GM12878 (cell line): ENCODE measurements around the gene SLC22A23. TPM values are rescaled to one million over a fixed set of nuclear protein-coding genes. Genes with fewer than 3 reads are reported as not detected.

ENCODE experiments used
- ATAC-seq: fragments of 200-7000 bp; cut with Tn5 transposase; 3 replicates; pipeline ENCODE4 v1.9.1; 2020; ENCODE audit warnings: mild to moderate bottlenecking, moderate library complexity
- BruUV-seq: library from RNA; stranded (reverse); fragments of 400-500 nt; replicated peaks from 2 replicates; lab custom pipeline; 2021; lab: Mats Ljungman, UMichigan
- CTCF ChIA-PET: fragments of 300-600 bp; sonication (Branson Sonifier 250); formaldehyde crosslinking; extraction: SDS; loops from one replicate; lab custom pipeline; 2021; ENCODE audit warnings: inconsistent platforms; lab: Yijun Ruan, JAX
- POLR2A ChIA-PET: fragments of 350-600 bp; formaldehyde crosslinking; extraction: SDS; loops from one replicate; lab custom pipeline; 2021; ENCODE audit warnings: inconsistent platforms; lab: Charles Lee
- RAD21 ChIA-PET: fragments of 300-600 bp; sonication (Branson Sonifier 250); formaldehyde crosslinking; loops from one replicate; lab custom pipeline; 2023; ENCODE audit warnings: antibody characterized with exemption; ENCODE audit not compliant: unreplicated experiment; lab: Charles Lee
- SMC1A ChIA-PET: fragments of 300-600 bp; sonication (Branson Sonifier 250); formaldehyde crosslinking; loops from one replicate; lab custom pipeline; 2023; ENCODE audit not compliant: unreplicated experiment, uncharacterized antibody; lab: Charles Lee
- DNase-seq: peaks from one replicate; pipeline ENCODE4 v3.0.0-alpha.2; 2011; ENCODE audit warnings: low read depth, low spot score
- FAIRE-seq: peaks from 3 replicates; lab custom pipeline; 2011; peaks lifted over from hg19 to GRCh38; lab: Jason Lieb, UNC
- H2AFZ ChIP-seq: 2 replicates; pipeline ENCODE4 v1.6.0; 2011; ENCODE audit warnings: low read depth, low read length, control low read depth; ENCODE audit not compliant: control insufficient read depth
- H3K27ac ChIP-seq: 2 replicates; pipeline ENCODE4 v1.5.1; 2011; ENCODE audit warnings: control low read depth; ENCODE audit not compliant: control insufficient read depth, insufficient read depth
- H3K27me3 ChIP-seq, 2 experiments: replicated peaks in 1 of 2; 2 replicates each; pipeline versions ENCODE4 v1.6.0 to v1.6.1; 2011; ENCODE audit warnings: low read length in 1 of 2; ENCODE audit not compliant: control insufficient read depth in 2 of 2, insufficient read depth in 2 of 2
- H3K36me3 ChIP-seq, 2 experiments: 2 replicates each; pipeline ENCODE4 v1.5.1; 2011; ENCODE audit warnings: low read length in 1 of 2; ENCODE audit not compliant: control insufficient read depth in 2 of 2, insufficient read depth in 2 of 2
- H3K4me1 ChIP-seq: 2 replicates; pipeline ENCODE4 v1.6.1; 2011; ENCODE audit warnings: mild to moderate bottlenecking, low read length, moderate library complexity, mixed read lengths; ENCODE audit not compliant: control insufficient read depth, insufficient read depth
- H3K4me2 ChIP-seq: 2 replicates; pipeline ENCODE4 v1.6.0; 2011; ENCODE audit warnings: control low read depth; ENCODE audit not compliant: control insufficient read depth, insufficient read depth
- H3K4me3 ChIP-seq: fragments of 200-600 bp; sonication (generic); 2 replicates; pipeline ENCODE4 v1.5.1; 2016
- H3K79me2 ChIP-seq: 2 replicates; pipeline ENCODE4 v1.6.0; 2011; ENCODE audit warnings: low read length; ENCODE audit not compliant: control insufficient read depth, insufficient read depth
- H3K9ac ChIP-seq: 2 replicates; pipeline ENCODE4 v1.8.0; 2011; ENCODE audit warnings: low read length, control low read depth, mixed read lengths; ENCODE audit not compliant: control insufficient read depth, insufficient read depth
- H3K9me3 ChIP-seq: replicated peaks from 3 replicates; pipeline ENCODE4 v1.5.1; 2011; ENCODE audit warnings: mild to moderate bottlenecking, low read length; ENCODE audit not compliant: control insufficient read depth, insufficient read depth
- H4K20me1 ChIP-seq: 2 replicates; pipeline ENCODE4 v1.6.0; 2011; ENCODE audit not compliant: control insufficient read depth, insufficient read depth
- ASH2L ChIP-seq: fragments of 300-600, 200-600 bp; sonication (generic); IDR thresholded peaks from 2 replicates; pipeline ENCODE4 v1.6.1; 2017; ENCODE audit warnings: low read depth, mild to moderate bottlenecking, borderline replicate concordance
- BMI1 ChIP-seq: fragments of 450-650 bp; IDR thresholded peaks from 2 replicates; pipeline ENCODE4 v1.6.1; 2016; ENCODE audit warnings: mild to moderate bottlenecking, moderate library complexity, borderline replicate concordance
- CBX3 ChIP-seq: fragments of 200-600 bp; sonication (generic); IDR thresholded peaks from 2 replicates; pipeline ENCODE4 v1.6.1; 2016; ENCODE audit warnings: low read depth, borderline replicate concordance
- CBX5 ChIP-seq: sonication (generic); IDR thresholded peaks from 2 replicates; pipeline ENCODE4 v1.6.1; 2016; ENCODE audit warnings: low read depth, moderate library complexity, mild to moderate bottlenecking, inconsistent platforms
- EED ChIP-seq: sonication (generic); IDR thresholded peaks from 2 replicates; pipeline ENCODE4 v1.6.1; 2016; ENCODE audit warnings: antibody characterized with exemption, low read depth
- EP300 ChIP-seq, 2 experiments: fragments of 150-350 bp in 1 of 2; IDR thresholded peaks; 2 replicates each; pipeline ENCODE4 v1.6.1; 2011 to 2012; ENCODE audit warnings: low read depth in 2 of 2, low read length in 2 of 2, borderline replicate concordance in 1 of 2, improper control_type of control experiment in 1 of 2, inconsistent platforms in 1 of 2; ENCODE audit not compliant: control insufficient read depth in 1 of 2
- ETV6 ChIP-seq, 2 experiments: fragments of 450-650 bp in 1 of 2; IDR thresholded peaks in 1 of 2; conservative IDR thresholded peaks in 1 of 2; 2 replicates each; pipeline ENCODE4 v1.6.1; 2014; ENCODE audit warnings: antibody characterized with exemption in 1 of 2, borderline replicate concordance in 1 of 2, low read depth in 1 of 2, mild to moderate bottlenecking in 1 of 2, moderate library complexity in 1 of 2
- LARP7 ChIP-seq: fragments of 450-650 bp; IDR thresholded peaks from 2 replicates; pipeline ENCODE4 v1.6.1; 2017; ENCODE audit warnings: mild to moderate bottlenecking
- MTA3 ChIP-seq: IDR thresholded peaks from 2 replicates; pipeline ENCODE4 v1.6.1; 2012; ENCODE audit warnings: low read length, inconsistent platforms, borderline replicate concordance
- RB1 ChIP-seq: fragments of 450-650 bp; formaldehyde crosslinking; IDR thresholded peaks from 2 replicates; pipeline ENCODE4 v1.6.1; 2017; ENCODE audit warnings: mild to moderate bottlenecking, borderline replicate concordance
- RUNX3 ChIP-seq: IDR thresholded peaks from 2 replicates; pipeline ENCODE4 v1.6.1; 2012; ENCODE audit warnings: low read length, inconsistent platforms
- SKIL ChIP-seq: fragments of 450-650 bp; IDR thresholded peaks from 2 replicates; pipeline ENCODE4 v1.6.1; 2017; ENCODE audit warnings: mild to moderate bottlenecking, low read depth, inconsistent platforms; ENCODE audit not compliant: poor library complexity, severe bottlenecking
- SMAD1 ChIP-seq: fragments of 450-650 bp; IDR thresholded peaks from 2 replicates; pipeline ENCODE4 v1.6.1; 2018; ENCODE audit warnings: mild to moderate bottlenecking, low read depth; ENCODE audit not compliant: partially characterized antibody
- SREBF1 ChIP-seq: IDR thresholded peaks from 2 replicates; pipeline ENCODE4 v1.6.1; 2012; ENCODE audit warnings: mild to moderate bottlenecking, low read length
- USF1 ChIP-seq: IDR thresholded peaks from 2 replicates; pipeline ENCODE4 v1.6.1; 2011; ENCODE audit warnings: borderline replicate concordance, low read depth, mild to moderate bottlenecking, moderate library complexity, mixed read lengths, low read length; ENCODE audit not compliant: insufficient read depth; ENCODE audit errors: extremely low read length
- WGBS: methylation state at CpG from one replicate; pipeline ENCODE4 v1.1.6; 2016; ENCODE audit warnings: low lambda C conversion rate; ENCODE audit not compliant: insufficient replicate concordance, insufficient coverage; ENCODE audit errors: missing lambda C conversion rate; 5-methylcytosine and 5-hydroxymethylcytosine counted together
- in situ Hi-C: fragments of 300-500 bp; cut with MboI; formaldehyde crosslinking; loops from 9 replicates; pipeline ENCODE4 v1.14.3; 2018; ENCODE audit warnings: mixed read lengths
- intact Hi-C: fragments of 100-400 bp; cut with micrococcal nuclease; formaldehyde crosslinking; loops from one replicate; pipeline ENCODE4 v1.14.2; 2022; ENCODE audit not compliant: unreplicated experiment
- polyA plus RNA-seq, 11 experiments: library from polyadenylated mRNA; depleted of rRNA in 4 of 11; unstranded in 6 of 11; stranded (reverse) in 5 of 11; fragments of >200 nt; fragmentation: Nextera tagmentation in 4 of 11; fragmentation: Illumina TruSeq in 1 of 11; extraction: Ambion mirVana in 4 of 11; extraction: Trizol in 1 of 11; gene quantifications; 1 replicate in 1 of 11; 2 replicates in 10 of 11; pipeline versions ENCODE4 v1.2.1 to v1.2.3, GENCODE V29; 2011 to 2016; ENCODE audit warnings: inconsistent platforms in 2 of 11, missing spikeins in 2 of 11, low read depth in 1 of 11
- total RNA-seq, 4 experiments: library from RNA; depleted of rRNA in 3 of 4; stranded (reverse); fragments of >200 nt in 3 of 4; fragmentation: Illumina TruSeq in 1 of 4; extraction: Trizol in 1 of 4; gene quantifications; 2 replicates each; pipeline versions ENCODE4 v1.2.1 to v1.2.3, GENCODE V29; 2013 to 2021

SLC22A23 gene
- total and polyA plus RNA-seq, 10 of the 15 experiments (the other 5 are each of a cell fraction or from before 2014, with no cell fraction given): 0.20 to 2.4 (median 0.74) TPM

DNA sequence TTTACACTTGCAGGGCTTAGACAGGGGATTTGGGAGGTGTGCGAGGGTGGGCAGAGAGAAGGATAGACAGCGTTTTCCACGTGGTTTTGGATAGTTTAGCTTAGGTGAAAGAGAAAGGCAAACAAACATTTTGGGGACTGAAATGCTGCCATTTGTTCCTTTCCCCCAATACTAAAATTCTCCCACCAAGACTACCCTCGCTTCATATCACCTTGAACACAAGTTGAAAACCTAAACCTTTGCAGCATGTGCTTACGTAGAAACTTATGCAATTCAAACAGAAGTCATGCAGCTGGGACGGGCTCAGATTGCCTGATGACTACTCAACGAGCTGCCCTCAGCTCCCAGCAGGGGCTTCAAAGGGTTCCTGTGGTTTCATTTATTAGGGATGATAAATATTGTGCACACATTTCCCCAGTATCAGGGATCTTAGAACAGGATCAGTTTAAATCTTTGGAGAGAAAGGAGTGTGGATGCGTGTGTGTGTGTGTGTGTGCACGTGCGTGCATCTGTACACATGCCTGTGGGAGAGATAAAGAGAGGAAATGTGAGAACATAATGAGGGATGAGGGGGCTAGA is 77.3 kb downstream of the SLC22A23 start:
- Histone ChIP-seq H3K9me3 (no peaks in the 10 kb centered on the region), H3K4me3 (no peak overlapping the region), H3K27ac (no peak overlapping the region), H4K20me1 (no peaks in the 10 kb centered on the region), H2AFZ (no peak overlapping the region), H3K4me2 (no peak overlapping the region), H3K27me3 (no peaks in the 10 kb centered on the region), H3K36me3 (no peaks in the 10 kb centered on the region), H3K79me2 (no peaks in the 10 kb centered on the region), H3K4me1 (peaks cover 34% of the 10 kb centered on the region), H3K9ac (no peak overlapping the region)
- ChIA-PET CTCF (no interaction called here), SMC1A (interaction anchor here (0.7 to 6.5 kb wide), 8 partner anchors 11 to 1190 kb away, joined by 3 to 103 read pairs (median 4); no protein-coding TSS in a partner anchor), POLR2A (interaction anchor here (0.7 to 1.7 kb wide), 6 partner anchors 9 to 43 kb away, joined by 3 to 9 read pairs (median 4); no protein-coding TSS in a partner anchor), RAD21 (interaction anchor here (0.8 kb wide), 1 partner anchor 52 kb away, joined by 3 read pairs; no protein-coding TSS in a partner anchor)
- TF ChIP-seq EED: no peak
- TF ChIP-seq SKIL: no peak
- no peak for TF ChIP-seq USF1
- no peak for TF ChIP-seq LARP7
- no peak for TF ChIP-seq ETV6 (conservative IDR thresholded peaks at IDR 0.05 in 1 of 2, IDR thresholded peaks at IDR 0.05 in 1 of 2; ENCODE audit: borderline replicate concordance in 1 of 2, low read depth in 1 of 2)
- no peak for TF ChIP-seq CBX3
- TF ChIP-seq CBX5: no peak
- TF ChIP-seq SMAD1: no peak
- TF ChIP-seq EP300 (IDR thresholded peaks at IDR 0.05; ENCODE audit: borderline replicate concordance in 1 of 2, control insufficient read depth in 1 of 2, low read depth in 2 of 2, low read length in 2 of 2): no peak
- TF ChIP-seq SREBF1: no peak
- no peak for TF ChIP-seq RB1
- no peak for TF ChIP-seq ASH2L
- TF ChIP-seq BMI1: no peak
- TF ChIP-seq RUNX3: no peak
- no peak for TF ChIP-seq MTA3
- no TSS peak for BruUV-seq
- in situ Hi-C loops: no loop called here
- intact Hi-C loops: loop anchor here (5.0 kb wide), 1 partner anchor 47 kb away; no protein-coding TSS in a partner anchor
- DNase-seq (no peak), ATAC-seq (no peak), FAIRE-seq (no peak)
- 49% methylated on average over 10 of the region's 10 CpGs for WGBS
